Right lung (tissue), 10 donors: ENCODE data around the gene DMAC2L. TPM values are rescaled to one million over a fixed set of nuclear protein-coding genes. Genes with fewer than 3 reads are reported as not detected.
"Not testable (repeated sequence)": the region's sequence is repeated elsewhere in the genome, so short reads cannot be mapped to it uniquely, and the experiment has no call there.

Experiments
- DNase-seq, 2 donors: peaks; one replicate each; pipeline ENCODE4 v3.0.0-alpha.2; 2013
- long read RNA-seq, 8 donors: transcript quantifications; one replicate each; lab custom pipeline, GENCODE V29; 2026
- polyA plus RNA-seq, 5 donors: library from polyadenylated mRNA; unstranded; fragments of 120-200 nt; gene quantifications; one replicate each; pipeline versions ENCODE4 v1.2.1 to v1.2.3, GENCODE V29; 2013; ENCODE audit warnings: inconsistent platforms in 1 of 5, low replicate concordance in 1 of 5; ENCODE audit not compliant: insufficient read length in 5 of 5, insufficient read depth in 1 of 5

Gene DMAC2L
- polyA plus RNA-seq = 10 to 100 TPM; 18.0 to 27.3 (median 23.7) TPM
- long read RNA-seq, donor 1, partial matches to known transcripts = 7 of 10 reads
- long read RNA-seq, donor 1, other reads (novel, unspliced or antisense) = 0 of 10 reads
- long read RNA-seq, donor 2, partial matches to known transcripts = 0 of 2 reads
- long read RNA-seq, donor 2, other reads (novel, unspliced or antisense) = 0 of 2 reads
- long read RNA-seq, donor 3, partial matches to known transcripts = 0 of 2 reads
- long read RNA-seq, donor 3, other reads (novel, unspliced or antisense) = 0 of 2 reads
- long read RNA-seq, donor 4, partial matches to known transcripts = 0 of 3 reads
- long read RNA-seq, donor 4, other reads (novel, unspliced or antisense) = 0 of 3 reads
- long read RNA-seq, donor 5, partial matches to known transcripts = 0 of 6 reads
- long read RNA-seq, donor 5, other reads (novel, unspliced or antisense) = 0 of 6 reads
- long read RNA-seq, donor 6, partial matches to known transcripts = 0 of 3 reads
- long read RNA-seq, donor 6, other reads (novel, unspliced or antisense) = 0 of 3 reads
- long read RNA-seq, donor 7, transcript ATP5S-207 (5 exons, 2,008 nt) = major isoform, 6 of 6 reads
- long read RNA-seq, donor 7, partial matches to known transcripts = 0 of 6 reads
- long read RNA-seq, donor 7, other reads (novel, unspliced or antisense) = 0 of 6 reads
- long read RNA-seq, donor 8, partial matches to known transcripts = 0 of 1 reads
- long read RNA-seq, donor 8, other reads (novel, unspliced or antisense) = 0 of 1 reads

DNA sequence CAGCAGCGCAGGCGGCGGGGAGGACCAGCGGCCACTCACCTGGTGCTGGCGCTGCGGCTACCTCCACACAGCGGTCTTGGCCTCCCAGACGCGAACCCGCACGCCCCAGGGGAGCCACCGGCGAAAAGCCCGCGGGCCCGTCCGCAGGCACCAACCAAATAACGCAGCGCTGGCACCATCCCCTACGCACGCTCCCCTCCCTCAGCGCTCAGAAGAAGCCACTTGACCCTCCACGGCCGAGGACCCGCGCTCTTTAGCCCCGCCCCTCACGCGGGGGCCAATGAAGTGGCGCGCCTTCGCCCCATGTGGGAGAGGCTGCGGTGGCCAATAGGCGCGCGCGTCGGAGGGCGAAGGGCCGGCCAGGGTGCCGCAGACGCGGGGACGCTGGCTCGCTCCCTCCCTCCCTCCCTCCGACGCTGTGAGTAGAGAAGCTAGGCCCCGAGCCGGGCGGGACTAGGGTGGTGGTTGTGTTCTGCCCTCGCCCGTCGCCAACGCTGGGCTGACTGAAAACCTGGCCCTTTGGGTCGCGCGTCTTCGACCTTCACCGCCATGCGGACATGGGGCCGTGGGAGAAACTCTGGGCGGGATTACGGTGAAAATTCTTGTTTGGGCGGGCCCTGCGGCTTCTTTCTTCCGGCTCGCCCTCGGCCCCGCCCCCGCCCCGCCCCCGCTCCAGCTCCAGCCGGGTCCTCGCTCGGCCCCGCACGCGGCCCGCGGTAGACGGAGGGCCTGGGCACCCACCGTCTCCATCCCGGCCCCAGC, at the start of gene DMAC2L, which contains the start of gene L2HGDH:
Gene DMAC2L, plus strand, starts transcription at position 353 of the 762 bp plus-strand sequence. CDS start 9,164 bp downstream, outside the sequence.
Gene L2HGDH, minus strand, starts transcription at position 258 of the 762 bp plus-strand sequence. Its CDS starts 79 bp downstream, at position 179.
- peak; percentile 93 to 95 for DNase-seq

DNA sequence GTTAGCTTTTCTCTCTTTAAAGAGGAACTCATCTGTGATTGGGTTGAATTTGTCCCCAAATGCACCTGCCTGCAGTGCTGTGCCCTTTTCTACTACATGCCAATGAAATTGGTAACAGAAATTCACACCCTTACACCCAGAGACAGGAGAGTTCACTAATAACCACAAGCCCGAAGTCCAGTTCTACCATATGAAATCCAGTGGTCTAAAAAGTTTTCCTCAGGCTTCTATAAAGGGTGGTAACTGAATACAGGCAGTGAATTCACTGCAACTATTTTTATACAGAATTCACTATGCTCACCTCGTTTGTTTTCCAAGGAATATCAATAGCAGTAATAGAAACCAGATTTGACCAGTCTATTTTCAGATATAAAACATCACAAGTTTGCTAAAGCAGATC, 49.3 kb upstream of the DMAC2L start:
- DNase-seq = no peak

DNA sequence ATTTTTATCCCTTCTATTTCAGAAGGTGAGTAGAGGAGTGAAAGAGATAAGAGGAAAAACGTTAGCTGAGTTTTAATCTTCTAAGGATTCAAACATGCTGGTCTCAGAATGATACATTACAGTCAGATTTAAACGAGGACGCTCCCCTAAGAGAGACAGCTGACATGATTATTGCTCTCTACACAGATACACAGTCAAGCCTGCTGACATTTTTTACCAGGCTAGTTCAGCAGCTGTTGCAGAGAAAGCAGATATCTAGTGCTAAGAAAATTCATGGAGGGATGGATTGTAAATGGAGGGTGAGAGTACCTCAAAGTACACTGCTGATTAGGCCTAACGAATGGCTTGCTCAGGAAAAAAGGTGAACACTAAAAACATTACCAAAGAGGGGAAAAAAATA, 48.8 kb upstream of the DMAC2L start:
- no peak for DNase-seq

DNA sequence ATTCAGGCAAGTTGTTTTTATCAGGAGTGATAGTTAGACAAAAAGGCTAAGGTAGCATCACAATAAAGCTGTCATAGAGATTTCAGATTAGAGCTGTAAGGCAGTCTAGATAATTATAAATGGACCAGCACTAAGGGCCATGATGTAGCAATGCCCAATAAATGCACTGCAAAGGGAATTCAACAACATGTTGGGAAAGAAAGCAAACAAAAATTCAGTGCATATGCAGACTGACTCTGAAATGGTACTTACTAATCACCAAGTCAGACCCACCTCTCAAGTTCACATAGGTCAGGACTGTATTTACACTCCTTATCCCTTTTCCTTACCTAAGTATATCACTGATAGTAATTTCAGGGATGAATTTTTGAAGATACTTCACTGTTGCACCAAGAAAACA, 47.1 kb upstream of the DMAC2L start:
- DNase-seq = no peak

DNA sequence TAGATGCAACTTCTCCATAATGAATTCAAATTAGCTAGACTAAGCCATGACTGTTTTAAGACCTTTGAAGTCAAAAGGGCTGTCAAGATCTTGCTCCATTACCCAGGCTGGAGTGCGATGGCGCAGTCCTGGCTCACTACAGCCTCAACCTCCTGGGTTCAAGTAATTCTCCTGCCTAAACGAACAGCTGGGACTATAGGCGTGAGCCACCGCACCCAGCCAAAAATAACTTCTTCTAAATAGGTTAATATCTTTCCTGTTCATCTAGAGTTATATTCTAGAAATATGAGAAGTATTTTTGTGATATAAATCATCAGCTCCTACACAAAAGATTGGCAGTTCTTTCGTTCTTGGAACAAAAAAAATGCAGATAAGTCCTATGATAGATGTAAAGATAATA, 41.2 kb upstream of the DMAC2L start:
- DNase-seq = no peak

GRCh38 chr14:50272498-50272897, 39.6 kb upstream of the DMAC2L start:
- DNase-seq = no peak

DNA sequence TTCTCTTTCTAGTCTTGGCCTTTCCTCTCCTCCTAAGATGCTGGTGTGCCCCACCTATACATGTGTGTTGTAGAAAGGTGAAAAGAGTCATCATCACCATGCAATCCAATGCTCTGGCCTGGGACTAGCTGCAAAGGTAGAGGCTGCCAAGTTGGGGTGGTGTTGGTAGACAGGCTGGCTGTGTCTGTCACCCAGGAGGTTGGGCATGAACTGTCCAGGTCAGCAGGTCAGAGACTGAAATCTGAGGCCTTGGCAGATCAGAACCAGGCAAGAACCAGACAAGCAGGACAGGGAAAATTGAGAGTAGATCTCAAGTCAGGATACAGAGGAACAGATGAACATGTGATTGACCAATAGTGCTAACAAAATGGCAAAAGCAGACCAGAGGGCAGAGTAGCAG, 26.3 kb upstream of the DMAC2L start:
- DNase-seq = no peak

GRCh38 chr14:50288146-50288545, 24.0 kb upstream of the DMAC2L start:
- DNase-seq = no peak

- DNase-seq = no peak
Observed at GRCh38 chr14:50290306-50290705, 21.8 kb upstream of the DMAC2L start.

GRCh38 chr14:50299585-50299984, 12.5 kb upstream of the DMAC2L start:
- DNase-seq = no peak

GRCh38 chr14:50301914-50302313, 10.2 kb upstream of the DMAC2L start:
- no peak for DNase-seq

DNA sequence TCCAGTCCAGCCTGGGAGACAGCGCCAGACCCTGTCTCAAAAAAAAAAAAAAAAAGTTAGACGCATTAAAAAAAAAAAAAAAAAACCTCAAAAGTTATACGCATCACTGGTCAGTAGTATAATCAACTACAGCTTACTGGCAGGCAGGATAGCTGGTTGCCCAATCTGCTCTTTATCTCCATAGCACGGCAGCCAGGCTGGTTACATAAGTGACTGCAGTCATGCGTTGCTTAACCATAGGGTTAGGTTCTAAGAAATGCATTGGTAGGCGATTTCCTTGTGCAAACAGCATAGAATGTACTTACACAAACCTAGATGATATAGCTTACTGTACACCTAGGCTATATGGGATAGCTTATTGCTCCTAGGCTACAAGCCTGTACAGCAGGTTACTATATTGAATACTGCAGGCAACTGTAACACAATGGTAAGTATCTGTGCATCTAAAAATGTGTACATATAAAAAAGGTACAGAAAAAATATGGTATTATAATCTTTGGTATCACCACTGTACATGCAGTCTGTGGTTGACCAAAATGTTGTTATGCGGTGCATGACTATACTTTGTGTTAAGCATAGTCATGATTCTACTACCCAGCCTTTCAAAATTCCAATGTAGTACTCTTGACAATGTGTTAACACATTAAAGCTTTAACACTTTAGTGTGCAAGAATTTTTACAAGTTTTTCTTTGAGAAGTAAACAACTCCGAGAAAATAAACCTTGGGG, 8.2 kb upstream of the DMAC2L start:
- DNase-seq = peak in 1 of 2 donors; percentile 30

DNA sequence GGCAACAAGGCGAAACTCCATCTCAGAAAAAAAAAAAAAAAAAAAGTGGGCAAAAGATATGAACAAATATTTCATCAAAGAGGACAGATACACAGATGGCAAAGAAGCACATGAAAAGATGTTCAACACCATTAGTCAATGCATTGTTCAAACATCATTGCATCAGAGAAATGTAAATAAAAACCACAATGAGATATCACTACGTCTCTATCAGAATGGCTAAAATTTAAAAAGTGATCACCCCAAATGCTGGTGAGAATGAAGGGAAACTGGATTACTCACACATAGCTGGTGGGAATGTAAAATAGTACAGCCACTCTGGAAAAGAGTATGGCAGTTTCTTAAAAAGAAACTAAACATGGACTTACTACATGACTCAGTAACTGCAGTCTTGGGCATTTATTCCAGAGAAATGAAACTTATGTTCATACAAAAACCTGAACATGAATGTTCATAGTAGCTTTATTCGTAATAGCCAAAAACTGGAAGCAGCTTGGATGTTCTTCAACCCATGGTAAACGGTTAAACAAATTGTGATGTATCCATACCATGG, 3.7 kb upstream of the DMAC2L start:
- no peak for DNase-seq

- no peak for DNase-seq
Observed at GRCh38 chr14:50310445-50310844, 1.7 kb upstream of the DMAC2L start.

- no peak for DNase-seq
Observed at GRCh38 chr14:50311337-50311971, 670 bp upstream of the DMAC2L start.

DNA sequence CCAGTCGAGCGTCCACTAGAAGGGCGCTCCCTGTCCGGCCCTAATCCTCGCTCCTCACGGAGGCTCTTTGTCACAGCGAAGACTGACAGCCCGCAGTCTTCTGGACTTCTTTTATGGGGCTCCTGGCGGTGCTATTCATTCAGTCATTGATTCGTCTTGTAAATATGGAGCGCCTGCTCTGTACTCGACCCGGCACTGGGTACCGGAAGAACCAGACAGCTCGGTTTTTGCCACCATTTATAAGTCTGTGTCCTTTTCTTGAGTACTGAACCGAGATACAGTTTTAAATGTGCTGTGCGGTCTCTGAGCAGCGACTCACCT, 570 bp downstream of the DMAC2L start:
- DNase-seq = no peak

- not testable (repeated sequence) for DNase-seq
Observed at GRCh38 chr14:50314098-50314497, 2.0 kb downstream of the DMAC2L start.

DNA sequence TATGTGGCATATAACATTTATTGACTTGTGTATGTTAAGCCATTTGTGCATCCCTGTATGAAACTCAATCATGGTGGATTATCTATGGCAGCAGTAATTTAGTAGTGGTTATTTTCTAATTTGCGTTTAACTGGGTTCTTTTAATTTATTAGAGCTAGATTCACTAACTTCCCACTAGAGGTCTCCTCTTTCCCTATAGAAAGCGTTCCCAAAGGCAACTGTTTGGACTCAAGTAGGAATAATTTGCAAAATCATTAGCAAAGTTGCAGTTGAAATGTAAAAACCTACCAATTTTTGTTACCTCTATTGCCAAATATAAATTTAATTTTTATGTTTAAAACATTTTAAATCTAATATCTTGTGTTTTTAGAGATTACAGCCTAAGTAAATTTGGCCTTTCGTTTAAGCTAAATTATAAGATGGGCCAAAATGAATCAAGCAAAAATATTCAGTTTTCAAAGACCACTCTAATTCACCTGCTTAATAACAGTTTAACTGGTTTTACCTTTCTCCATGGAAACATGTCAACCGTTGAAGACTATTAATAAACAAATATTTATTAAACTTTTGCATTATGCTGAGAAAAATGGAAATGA, 6.0 kb downstream of the DMAC2L start:
- DNase-seq = no peak

DNA sequence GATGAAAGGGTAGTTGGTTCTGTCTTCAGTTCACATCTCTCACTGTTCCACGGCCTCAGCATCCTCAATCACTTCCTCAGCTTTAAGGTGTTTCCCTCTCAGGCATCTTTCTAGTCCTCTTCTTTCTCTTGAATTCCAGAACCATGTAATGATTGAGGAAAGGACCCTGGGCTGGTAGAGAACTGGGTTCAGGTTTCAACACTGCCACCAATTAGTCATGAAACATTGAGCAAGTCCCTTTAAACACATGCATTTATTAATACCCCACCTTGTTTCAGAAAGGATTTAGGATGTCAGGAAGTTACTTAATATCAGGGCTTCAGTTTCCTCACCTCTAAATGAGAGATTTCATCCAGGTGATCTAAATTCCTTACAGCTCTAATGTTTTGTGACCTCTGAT, 7.2 kb downstream of the DMAC2L start:
- no peak for DNase-seq

- DNase-seq = no peak
Observed at GRCh38 chr14:50319721-50320120, 7.6 kb downstream of the DMAC2L start.
